GM12878 (cell line): ENCODE measurements around the gene SLC11A1. TPM values are rescaled to one million over a fixed set of nuclear protein-coding genes. Genes with fewer than 3 reads are reported as not detected.

ENCODE experiments used
- CBX5 ChIP-seq: sonication (generic); IDR thresholded peaks from 2 replicates; pipeline ENCODE4 v1.6.1; 2016; ENCODE audit warnings: low read depth, moderate library complexity, mild to moderate bottlenecking, inconsistent platforms
- ELK1 ChIP-seq: IDR thresholded peaks from 2 replicates; pipeline ENCODE4 v1.6.1; 2012; ENCODE audit warnings: low read depth, low read length, improper control_type of control experiment
- IKZF1 ChIP-seq: fragments of 450-650 bp; conservative IDR thresholded peaks from 2 replicates; pipeline ENCODE4 v1.6.1; 2017; ENCODE audit warnings: antibody characterized with exemption, mild to moderate bottlenecking
- MEF2A ChIP-seq: IDR thresholded peaks from 2 replicates; pipeline ENCODE4 v1.6.1; 2011; ENCODE audit warnings: low read depth, mild to moderate bottlenecking, low read length, moderate library complexity; ENCODE audit not compliant: insufficient read depth
- MTA3 ChIP-seq: IDR thresholded peaks from 2 replicates; pipeline ENCODE4 v1.6.1; 2012; ENCODE audit warnings: low read length, inconsistent platforms, borderline replicate concordance
- NFXL1 ChIP-seq: fragments of 450-650 bp; IDR thresholded peaks from 2 replicates; pipeline ENCODE4 v1.6.1; 2017; ENCODE audit warnings: antibody characterized with exemption, mild to moderate bottlenecking, borderline replicate concordance
- POLR2AphosphoS2 ChIP-seq: IDR thresholded peaks from 2 replicates; pipeline ENCODE4 v1.6.1; 2011; ENCODE audit warnings: low read depth, mild to moderate bottlenecking, low read length, improper control_type of control experiment, moderate library complexity
- SIN3A ChIP-seq: IDR thresholded peaks from 2 replicates; pipeline ENCODE4 v1.6.1; 2012; ENCODE audit warnings: low read depth, low read length, improper control_type of control experiment
- SKIL ChIP-seq: fragments of 450-650 bp; IDR thresholded peaks from 2 replicates; pipeline ENCODE4 v1.6.1; 2017; ENCODE audit warnings: mild to moderate bottlenecking, low read depth, inconsistent platforms; ENCODE audit not compliant: poor library complexity, severe bottlenecking
- SRF ChIP-seq, 2 experiments: IDR thresholded peaks; 2 replicates each; pipeline ENCODE4 v1.6.1; 2011; ENCODE audit warnings: low read depth in 2 of 2, low read length in 2 of 2, mild to moderate bottlenecking in 1 of 2, moderate library complexity in 1 of 2
- TBL1XR1 ChIP-seq: IDR thresholded peaks from 2 replicates; pipeline ENCODE4 v1.6.1; 2012; ENCODE audit warnings: low read depth, low read length, improper control_type of control experiment
- YBX1 ChIP-seq: fragments of 450-650 bp; IDR thresholded peaks from 2 replicates; pipeline ENCODE4 v1.6.1; 2016; ENCODE audit warnings: antibody characterized with exemption
- polyA plus RNA-seq, 11 experiments: library from polyadenylated mRNA; depleted of rRNA in 4 of 11; unstranded in 6 of 11; stranded (reverse) in 5 of 11; fragments of >200 nt; fragmentation: Nextera tagmentation in 4 of 11; fragmentation: Illumina TruSeq in 1 of 11; extraction: Ambion mirVana in 4 of 11; extraction: Trizol in 1 of 11; gene quantifications; 1 replicate in 1 of 11; 2 replicates in 10 of 11; pipeline versions ENCODE4 v1.2.1 to v1.2.3, GENCODE V29; 2011 to 2016; ENCODE audit warnings: inconsistent platforms in 2 of 11, missing spikeins in 2 of 11, low read depth in 1 of 11
- total RNA-seq, 4 experiments: library from RNA; depleted of rRNA in 3 of 4; stranded (reverse); fragments of >200 nt in 3 of 4; fragmentation: Illumina TruSeq in 1 of 4; extraction: Trizol in 1 of 4; gene quantifications; 2 replicates each; pipeline versions ENCODE4 v1.2.1 to v1.2.3, GENCODE V29; 2013 to 2021
- TF ChIP-seq, protein P1 (sequence below): IDR thresholded peaks from 2 replicates; pipeline ENCODE4 v1.6.1; 2011; ENCODE audit warnings: low read depth, low read length, improper control_type of control experiment, borderline replicate concordance
- TF ChIP-seq, protein P2 (sequence below): fragments of 450-650 bp; conservative IDR thresholded peaks from 2 replicates; pipeline ENCODE4 v1.6.1; 2017; ENCODE audit warnings: mild to moderate bottlenecking, moderate library complexity
- TF ChIP-seq, protein P3 (sequence below): IDR thresholded peaks from 2 replicates; pipeline ENCODE4 v1.6.1; 2012; ENCODE audit warnings: improper control_type of control experiment, low read depth, low read length; ENCODE audit not compliant: insufficient replicate concordance

SLC11A1 gene
- total and polyA plus RNA-seq, 10 of the 15 experiments (the other 5 are each of a cell fraction or from before 2014, with no cell fraction given) = 0.03 to 0.38 (median 0.12) TPM

DNA sequence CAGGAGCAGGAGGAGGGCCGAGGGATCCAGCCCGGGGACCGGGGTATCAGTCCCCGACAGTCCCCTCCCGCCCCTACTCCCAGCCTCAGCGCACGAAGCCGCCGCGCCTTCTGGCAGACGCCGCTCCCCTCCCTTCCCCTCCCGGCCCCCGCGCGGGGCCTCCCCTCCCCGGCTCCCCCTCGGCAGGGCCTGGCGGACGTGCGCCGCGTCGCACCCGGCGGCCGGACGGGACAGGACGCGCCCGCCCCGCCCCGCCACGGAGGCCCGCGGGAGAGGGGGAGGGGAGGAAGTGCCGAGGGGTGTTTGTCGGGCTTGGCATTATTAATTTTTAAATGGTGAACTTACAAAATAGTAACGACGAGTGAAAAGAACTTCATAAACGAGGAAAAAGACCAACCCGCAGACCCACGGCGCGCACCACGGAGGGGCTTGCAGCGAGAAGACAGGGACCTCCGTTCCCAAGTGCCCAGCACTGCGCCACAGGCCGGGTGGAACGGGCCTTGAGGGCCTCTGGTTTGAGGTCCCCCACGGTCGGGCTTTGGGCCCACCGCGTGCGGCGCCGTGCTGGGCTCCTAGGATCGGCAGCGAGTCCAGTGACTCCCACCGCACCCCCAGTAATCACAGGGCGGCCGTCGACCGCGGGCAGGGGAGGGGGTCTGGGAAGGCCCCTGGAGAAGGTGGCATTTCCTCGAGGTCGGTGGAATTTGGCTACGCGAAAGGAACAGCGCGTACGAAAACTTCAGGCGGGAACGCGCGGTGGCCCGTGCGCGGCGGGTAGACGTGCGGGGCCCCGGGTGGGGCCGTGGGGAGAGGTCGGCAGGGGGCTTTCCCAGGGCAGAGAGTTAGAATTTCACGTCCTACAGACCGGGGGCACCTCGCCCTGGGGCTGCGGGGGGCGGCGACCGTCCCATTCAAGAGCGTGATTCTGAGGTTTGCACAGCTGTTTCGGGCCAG lies 16.6 kb downstream of the SLC11A1 start (continued):
- TF ChIP-seq TBL1XR1 (no peak), MTA3 (no peak), CBX5 (no peak), SRF (IDR thresholded peaks at IDR 0.05; ENCODE audit: low read depth in 2 of 2, low read length in 2 of 2) (no peak), POLR2AphosphoS2 (0 out of 2 replicates have a peak, but pooled peaks have one; percentile 55), NFXL1 (no peak), MEF2A (no peak), SKIL (no peak), ELK1 (no peak), SIN3A (no peak), IKZF1 (no peak), YBX1 (no peak)
- TF ChIP-seq, protein P1, sequence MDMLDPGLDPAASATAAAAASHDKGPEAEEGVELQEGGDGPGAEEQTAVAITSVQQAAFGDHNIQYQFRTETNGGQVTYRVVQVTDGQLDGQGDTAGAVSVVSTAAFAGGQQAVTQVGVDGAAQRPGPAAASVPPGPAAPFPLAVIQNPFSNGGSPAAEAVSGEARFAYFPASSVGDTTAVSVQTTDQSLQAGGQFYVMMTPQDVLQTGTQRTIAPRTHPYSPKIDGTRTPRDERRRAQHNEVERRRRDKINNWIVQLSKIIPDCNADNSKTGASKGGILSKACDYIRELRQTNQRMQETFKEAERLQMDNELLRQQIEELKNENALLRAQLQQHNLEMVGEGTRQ = no peak
- TF ChIP-seq, protein P2, sequence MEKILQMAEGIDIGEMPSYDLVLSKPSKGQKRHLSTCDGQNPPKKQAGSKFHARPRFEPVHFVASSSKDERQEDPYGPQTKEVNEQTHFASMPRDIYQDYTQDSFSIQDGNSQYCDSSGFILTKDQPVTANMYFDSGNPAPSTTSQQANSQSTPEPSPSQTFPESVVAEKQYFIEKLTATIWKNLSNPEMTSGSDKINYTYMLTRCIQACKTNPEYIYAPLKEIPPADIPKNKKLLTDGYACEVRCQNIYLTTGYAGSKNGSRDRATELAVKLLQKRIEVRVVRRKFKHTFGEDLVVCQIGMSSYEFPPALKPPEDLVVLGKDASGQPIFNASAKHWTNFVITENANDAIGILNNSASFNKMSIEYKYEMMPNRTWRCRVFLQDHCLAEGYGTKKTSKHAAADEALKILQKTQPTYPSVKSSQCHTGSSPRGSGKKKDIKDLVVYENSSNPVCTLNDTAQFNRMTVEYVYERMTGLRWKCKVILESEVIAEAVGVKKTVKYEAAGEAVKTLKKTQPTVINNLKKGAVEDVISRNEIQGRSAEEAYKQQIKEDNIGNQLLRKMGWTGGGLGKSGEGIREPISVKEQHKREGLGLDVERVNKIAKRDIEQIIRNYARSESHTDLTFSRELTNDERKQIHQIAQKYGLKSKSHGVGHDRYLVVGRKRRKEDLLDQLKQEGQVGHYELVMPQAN = no peak
- TF ChIP-seq, protein P3, sequence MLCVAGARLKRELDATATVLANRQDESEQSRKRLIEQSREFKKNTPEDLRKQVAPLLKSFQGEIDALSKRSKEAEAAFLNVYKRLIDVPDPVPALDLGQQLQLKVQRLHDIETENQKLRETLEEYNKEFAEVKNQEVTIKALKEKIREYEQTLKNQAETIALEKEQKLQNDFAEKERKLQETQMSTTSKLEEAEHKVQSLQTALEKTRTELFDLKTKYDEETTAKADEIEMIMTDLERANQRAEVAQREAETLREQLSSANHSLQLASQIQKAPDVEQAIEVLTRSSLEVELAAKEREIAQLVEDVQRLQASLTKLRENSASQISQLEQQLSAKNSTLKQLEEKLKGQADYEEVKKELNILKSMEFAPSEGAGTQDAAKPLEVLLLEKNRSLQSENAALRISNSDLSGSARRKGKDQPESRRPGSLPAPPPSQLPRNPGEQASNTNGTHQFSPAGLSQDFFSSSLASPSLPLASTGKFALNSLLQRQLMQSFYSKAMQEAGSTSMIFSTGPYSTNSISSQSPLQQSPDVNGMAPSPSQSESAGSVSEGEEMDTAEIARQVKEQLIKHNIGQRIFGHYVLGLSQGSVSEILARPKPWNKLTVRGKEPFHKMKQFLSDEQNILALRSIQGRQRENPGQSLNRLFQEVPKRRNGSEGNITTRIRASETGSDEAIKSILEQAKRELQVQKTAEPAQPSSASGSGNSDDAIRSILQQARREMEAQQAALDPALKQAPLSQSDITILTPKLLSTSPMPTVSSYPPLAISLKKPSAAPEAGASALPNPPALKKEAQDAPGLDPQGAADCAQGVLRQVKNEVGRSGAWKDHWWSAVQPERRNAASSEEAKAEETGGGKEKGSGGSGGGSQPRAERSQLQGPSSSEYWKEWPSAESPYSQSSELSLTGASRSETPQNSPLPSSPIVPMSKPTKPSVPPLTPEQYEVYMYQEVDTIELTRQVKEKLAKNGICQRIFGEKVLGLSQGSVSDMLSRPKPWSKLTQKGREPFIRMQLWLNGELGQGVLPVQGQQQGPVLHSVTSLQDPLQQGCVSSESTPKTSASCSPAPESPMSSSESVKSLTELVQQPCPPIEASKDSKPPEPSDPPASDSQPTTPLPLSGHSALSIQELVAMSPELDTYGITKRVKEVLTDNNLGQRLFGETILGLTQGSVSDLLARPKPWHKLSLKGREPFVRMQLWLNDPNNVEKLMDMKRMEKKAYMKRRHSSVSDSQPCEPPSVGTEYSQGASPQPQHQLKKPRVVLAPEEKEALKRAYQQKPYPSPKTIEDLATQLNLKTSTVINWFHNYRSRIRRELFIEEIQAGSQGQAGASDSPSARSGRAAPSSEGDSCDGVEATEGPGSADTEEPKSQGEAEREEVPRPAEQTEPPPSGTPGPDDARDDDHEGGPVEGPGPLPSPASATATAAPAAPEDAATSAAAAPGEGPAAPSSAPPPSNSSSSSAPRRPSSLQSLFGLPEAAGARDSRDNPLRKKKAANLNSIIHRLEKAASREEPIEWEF = no peak
